Measurements from ENCODE around the gene RPS21.
"Not testable (repeated sequence)": the region's sequence is repeated elsewhere in the genome, so short reads cannot be mapped to it uniquely, and the experiment has no call there.

Gene RPS21

DNA sequence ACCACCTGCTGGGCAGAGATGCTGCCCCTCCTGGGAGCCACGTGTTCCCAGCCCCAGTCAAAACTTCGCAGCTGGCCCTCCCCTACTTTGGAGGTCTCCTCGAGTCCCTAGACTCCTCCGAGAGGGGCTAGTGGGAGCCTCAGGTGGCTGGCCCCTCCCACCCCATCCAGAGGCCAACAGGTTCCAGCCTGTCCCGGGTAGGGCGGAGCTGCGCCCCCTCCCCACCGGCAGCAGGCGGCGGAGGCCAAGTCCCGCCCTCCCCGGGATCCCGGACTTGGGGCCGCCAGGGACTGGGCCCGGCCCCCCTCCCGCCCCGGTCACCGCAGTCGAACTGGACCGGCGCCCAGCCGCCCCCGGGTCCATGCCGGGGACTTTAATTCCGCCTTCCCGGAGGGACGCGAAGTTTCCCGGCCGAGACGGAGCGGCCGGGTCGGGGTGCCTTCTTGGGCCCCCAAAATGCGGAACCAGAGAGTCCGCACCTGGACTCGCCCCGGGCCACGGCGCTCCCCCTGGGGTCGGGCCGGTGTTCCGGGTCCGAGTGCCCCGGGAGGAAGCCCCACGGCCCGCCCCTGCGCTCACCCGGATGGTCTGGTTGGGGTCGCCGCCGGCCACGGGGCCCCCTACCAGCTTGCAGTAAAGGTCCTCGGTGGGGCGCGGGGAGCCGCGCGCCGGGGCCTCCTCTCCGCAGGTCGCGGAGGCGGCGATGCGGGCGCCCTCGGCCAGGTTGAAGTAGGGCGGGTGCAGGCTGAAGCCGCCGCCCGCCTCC lies 20.4 kb upstream of the RPS21 start:
- no peak for DNase-seq

DNA sequence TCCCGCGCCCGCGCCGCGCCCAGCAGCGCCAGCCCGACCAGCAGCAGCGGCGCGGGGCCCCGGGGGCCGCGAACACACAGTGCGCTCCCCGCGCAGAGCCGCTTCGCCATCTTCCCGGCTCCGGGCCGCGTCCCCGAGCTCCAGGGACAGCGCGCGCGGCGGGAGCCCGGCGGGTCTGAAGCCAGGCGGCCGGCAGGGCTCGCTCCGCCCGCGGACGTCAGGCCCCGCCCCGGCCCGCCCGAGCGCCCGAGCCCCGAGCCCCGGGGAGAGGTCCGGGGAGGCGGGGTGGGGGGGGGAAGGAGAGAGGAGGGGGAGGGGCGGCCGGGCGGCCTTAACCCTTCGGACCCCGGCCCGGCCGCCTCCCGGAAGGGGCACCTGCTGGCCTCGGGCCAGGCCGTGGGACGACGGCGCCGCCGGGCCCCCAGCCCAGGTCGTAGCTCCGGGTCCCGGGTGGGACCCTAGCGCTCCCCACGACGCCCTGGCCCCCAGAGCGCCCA lies 19.7 kb upstream of the RPS21 start, which contains the start of gene LAMA5:
TSS of gene LAMA5 (minus strand) at position 177 of the 497 bp plus-strand sequence. CDS start at position 110, 67 bp downstream.
- DNase-seq: peak; percentile 28

- DNase-seq: no peak
These were observed 19.1 kb upstream of the RPS21 start for GRCh38 chr20:62367633-62368391.

GRCh38 chr20:62368392-62368975 lies 18.4 kb upstream of the RPS21 start:
- no peak for DNase-seq

GRCh38 chr20:62368976-62369814 lies 17.7 kb upstream of the RPS21 start:
- DNase-seq: peak; percentile 13

GRCh38 chr20:62369815-62370114 lies 17.1 kb upstream of the RPS21 start:
- DNase-seq: no peak

GRCh38 chr20:62370115-62370806 lies 16.6 kb upstream of the RPS21 start:
- DNase-seq: peak; percentile 61

- DNase-seq: no peak
These were observed 15.9 kb upstream of the RPS21 start for GRCh38 chr20:62370807-62371587.

DNA sequence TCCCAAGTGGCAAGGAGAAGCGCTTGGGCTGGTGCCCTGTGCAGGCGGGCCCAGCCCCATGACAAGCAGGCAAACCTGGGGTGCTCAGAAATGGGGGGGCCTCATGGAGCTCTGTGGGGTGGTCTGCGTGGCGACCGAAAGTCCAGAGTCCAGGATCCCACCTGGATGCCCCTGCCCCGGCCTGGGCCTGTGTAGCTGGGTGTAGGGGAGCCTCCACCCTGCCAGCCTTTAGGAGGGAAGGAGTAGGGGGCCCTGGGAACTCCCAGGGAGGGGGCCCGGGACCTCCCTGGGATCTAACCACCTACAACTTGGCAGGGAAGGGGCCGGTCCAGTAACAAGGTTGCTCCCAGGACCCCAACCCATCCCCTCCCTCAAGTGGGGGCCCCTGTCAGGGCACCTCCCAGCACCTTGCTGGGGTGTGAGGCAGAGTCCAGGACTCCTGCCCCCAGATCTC lies 15.3 kb upstream of the RPS21 start:
- DNase-seq: no peak

DNA sequence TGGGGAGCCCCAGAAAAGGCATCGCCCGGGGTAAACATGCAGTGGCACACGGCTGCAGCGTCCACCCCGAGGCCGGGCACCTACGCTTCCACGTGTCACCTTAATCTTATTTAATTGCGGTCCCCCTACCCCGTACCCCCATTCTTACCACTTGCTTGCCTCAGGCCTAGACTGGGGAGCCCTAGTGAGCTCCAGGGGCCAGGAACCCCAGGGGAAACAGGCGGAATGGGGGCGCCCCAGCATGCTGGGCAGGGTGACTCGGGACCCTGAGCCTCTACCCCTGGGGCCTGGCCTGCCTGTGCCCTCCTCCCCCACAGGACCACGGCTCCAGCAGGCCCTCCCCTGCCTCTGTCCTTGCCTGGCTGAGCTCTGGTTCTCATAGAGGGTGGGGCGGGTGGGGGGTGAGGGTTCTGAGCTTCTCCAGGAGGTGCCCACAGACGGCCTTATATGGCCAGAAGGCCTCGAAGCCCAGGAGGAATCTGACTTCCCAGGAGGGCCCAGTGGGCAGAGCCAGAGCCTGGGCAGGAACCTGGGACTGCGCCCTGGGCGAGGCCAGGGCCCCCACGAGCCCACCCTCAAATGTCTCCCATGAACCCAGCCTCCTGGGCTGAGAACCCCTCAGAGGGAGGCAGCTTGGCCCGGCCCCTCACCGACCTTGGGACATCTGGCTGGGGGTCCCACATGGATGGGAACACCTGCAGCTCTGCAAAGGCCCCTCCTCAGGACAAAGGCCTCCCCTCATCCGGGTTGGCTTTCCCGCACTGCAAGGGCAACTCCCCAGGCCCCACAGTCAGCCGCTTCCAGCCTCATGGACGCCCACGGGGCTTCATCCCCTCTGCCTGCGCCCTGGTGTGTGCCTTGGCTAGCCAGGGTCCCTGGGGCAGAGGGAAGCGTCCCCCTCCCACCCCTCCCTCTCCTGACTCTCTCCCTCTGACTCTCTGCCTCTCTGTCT lies 14.6 kb upstream of the RPS21 start:
- DNase-seq: no peak

GRCh38 chr20:62373631-62374179 lies 13.2 kb upstream of the RPS21 start:
- not testable (repeated sequence) for DNase-seq

GRCh38 chr20:62374331-62375152 lies 12.4 kb upstream of the RPS21 start:
- DNase-seq: no peak

DNA sequence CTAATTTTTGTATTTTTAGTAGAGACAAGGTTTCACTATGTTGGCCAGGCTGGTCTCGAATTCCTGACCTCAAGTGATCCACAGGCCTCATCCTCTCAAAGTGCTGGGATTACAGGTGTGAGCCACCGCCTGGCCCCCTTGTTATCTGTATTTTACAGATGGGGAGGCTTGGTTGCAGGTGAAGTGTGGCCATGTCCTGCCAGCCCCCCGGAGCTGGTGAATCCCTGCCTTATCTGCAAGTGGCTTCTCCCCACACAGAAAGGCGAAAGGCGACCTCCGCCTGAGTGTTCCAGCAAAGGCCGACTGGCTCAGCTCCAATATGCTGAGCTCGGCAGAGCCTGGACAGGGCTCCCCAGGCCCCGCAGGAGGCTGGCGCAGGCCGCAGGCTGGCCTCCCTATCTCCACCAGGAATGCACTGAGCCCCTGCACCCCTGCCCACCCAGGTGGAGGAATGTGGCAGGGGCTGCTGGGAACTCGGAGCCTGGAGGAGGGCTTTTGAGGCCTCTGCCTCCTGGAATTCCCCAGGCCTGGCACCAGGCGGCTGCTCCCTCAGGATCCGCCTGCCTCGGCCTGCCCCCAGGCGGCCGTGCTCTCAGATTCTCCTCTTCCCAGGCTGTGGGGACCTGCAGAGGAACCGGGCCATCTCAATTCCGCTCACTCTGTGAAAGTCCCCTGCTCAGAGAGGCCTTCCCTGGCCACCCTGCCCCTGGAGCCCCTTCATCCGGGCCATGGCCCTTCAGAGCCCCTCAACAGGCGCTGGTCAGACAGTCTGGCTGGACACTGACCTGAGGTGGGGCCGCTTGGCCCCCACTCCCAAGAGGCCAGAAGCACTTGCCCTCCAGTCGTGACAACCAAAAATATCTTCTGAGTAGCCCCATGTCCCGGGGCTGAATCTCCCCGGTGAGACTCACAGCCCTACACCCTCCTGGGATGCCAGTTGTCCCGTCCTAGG lies 10.5 kb upstream of the RPS21 start:
- DNase-seq: no peak

DNA sequence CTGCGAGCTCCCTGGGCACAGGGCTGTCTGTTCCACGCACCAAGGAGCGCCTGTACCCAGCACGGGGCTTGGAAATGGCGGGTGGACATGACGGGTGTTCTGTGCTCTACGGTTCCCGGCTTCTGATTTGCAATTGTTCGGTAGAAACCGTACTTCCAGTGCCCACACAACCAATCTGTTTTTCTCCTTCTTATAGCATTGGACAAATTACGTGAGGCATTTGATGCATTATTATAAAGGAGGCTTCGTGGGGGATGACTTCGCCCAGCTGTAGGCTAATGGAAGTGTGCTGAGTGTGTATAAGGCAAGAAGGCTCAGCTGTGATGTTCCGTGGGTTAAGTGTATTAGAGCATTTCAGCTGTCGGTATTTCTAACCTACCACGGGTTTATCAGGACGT lies 9.8 kb upstream of the RPS21 start:
- DNase-seq: no peak

DNA sequence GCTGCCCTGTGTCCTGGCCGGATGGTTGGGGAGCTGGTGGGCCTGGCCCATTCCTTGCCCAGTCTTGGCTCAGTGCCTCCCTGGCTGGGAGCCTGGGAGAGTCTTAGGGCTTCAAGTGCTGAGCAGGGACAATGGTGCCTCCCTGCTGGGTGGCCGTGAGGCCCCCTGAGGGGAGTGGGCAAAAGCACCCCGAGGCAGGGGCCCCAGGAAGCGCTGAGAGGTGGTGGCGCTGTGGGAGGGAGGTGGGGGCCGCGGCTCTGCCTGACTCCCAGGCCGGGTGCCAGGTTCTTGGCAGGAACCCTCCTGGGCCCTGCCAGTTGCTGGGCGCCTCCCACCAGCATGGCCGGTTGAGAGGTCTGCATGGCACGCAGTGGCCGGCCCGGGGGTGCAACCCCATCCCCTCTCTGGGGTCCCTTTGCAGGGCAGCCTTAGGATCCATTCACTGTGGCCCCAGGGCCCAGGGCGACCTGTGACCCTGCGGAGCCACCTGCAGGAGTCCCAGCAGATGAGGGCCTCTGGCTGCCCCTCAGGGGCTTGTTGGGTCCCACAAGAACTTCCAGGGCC lies 9.2 kb upstream of the RPS21 start:
- no peak for DNase-seq

DNA sequence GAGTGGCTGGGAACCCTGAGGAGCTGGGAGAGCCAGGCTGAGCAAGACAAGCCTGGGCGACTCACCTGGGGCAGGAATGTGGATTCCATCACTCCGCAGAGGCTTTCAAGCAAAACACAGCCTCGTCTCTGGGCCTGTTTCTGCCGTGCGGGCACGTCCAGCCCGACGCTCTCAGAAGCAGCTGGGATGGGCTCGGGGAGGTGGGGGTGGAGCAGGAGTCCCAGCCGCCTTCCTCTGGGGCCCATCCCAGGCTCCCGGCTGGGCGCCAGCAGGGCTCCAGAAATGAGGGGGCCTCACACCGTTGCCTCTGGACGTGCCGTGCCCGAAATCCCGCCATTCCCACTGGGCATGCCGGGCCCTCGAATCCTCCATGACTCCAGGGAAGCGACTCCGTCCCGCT lies 8.7 kb upstream of the RPS21 start:
- DNase-seq: no peak

DNA sequence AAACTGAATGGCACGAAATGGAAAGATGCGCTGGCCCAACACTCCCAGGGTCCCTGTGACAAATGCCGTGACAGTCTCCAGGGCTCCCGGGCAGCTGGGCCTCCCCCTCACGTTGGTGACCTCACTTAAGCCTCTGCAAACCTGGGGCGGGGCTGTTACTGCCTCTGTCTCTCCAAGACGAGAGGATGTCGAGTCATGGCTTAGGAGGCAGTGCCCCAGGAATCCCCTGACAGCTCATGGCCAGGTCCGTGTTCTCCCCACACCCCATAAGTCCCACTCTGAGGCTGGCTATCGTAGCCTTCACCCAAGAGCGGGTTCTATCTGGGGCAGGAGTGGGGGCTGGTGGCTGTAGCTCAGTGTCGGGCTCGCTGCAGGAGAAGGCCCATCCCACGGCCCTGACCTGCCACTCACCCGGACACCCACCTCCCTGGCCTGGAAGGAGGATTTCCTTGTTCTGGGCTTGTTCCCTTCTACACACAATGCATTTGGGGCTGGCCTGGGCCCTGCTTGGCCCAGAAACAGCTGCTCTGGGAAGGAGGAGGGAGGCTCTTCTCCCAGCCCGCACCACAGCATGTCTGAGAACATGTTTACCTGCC lies 5.6 kb upstream of the RPS21 start:
- DNase-seq: peak; percentile 54
